ENCODE results near the gene MCM8. TPM values are rescaled to one million over a fixed set of nuclear protein-coding genes. Genes with fewer than 3 reads are reported as not detected.
"Not testable (repeated sequence)": the region's sequence is repeated elsewhere in the genome, so short reads cannot be mapped to it uniquely, and the experiment has no call there.

The MCM8 gene
- total and polyA plus RNA-seq, 2 donors (not counting 1 experiment from before 2014, with no cell fraction given) = 4.4 to 13.8 TPM

DNA sequence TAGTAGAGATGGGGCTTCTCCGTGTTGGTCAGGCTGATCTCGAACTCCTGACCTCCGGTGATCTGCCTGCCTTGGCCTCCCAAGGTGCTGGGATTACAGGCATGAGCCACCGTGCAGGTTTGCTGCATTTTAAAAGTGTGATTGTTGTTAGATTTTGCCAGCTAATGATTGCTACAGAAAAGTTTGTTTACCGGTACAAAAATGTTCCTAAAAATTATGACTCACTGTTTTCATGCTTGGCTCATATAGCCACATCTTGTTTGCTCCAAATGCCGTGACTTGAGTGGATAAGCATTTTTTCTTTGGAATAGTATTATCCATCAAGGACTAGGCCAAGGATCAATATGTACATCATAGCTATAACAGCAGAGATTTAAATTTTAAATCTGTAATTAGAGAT is 79.1 kb downstream of the MCM8 start:
- H3K4me3 Mint-ChIP-seq = no peak overlapping the region
- no peak for ATAC-seq (ENCODE audit: low read depth)
- no peak overlapping the region for H3K27ac ChIP-seq (ENCODE audit: low read length in 2 of 2)
- peaks cover 3% of the 10 kb centered on the region for H3K79me2 ChIP-seq (ENCODE audit: control insufficient read depth, insufficient read depth, low read length)
- H3K27ac Mint-ChIP-seq = no peak overlapping the region
- H3K4me1 ChIP-seq (ENCODE audit: control insufficient read depth in 2 of 2, insufficient read depth in 2 of 2, low read length in 2 of 2) = no peaks in the 10 kb centered on the region
- peaks cover 6 to 33% of the 10 kb centered on the region in 2 experiments for H3K36me3 ChIP-seq (replicated peaks in 1 of 2; ENCODE audit: control extremely low read depth in 1 of 2, control insufficient read depth in 1 of 2, extremely low read depth in 1 of 2, insufficient read depth in 2 of 2, low read length in 1 of 2)
- DNase-seq = no peak
- peaks cover 0 to 3% (median 0%) of the 10 kb centered on the region in 3 donors for H3K9me3 ChIP-seq (ENCODE audit: control extremely low read depth in 1 of 3, control insufficient read depth in 2 of 3, insufficient read depth in 1 of 3, low read length in 2 of 3)
- H3K9me3 Mint-ChIP-seq (ENCODE audit: insufficient read depth) = peaks cover 4% of the 10 kb centered on the region
- H3K4me2 ChIP-seq (replicated peaks; ENCODE audit: low read depth, low read length, poor library complexity, severe bottlenecking) = no peak overlapping the region
- intact Hi-C loops (cut with micrococcal nuclease) = no loop called here
- ChIA-PET CTCF (no interaction called here), POLR2A (no interaction called here)
- H3K27me3 Mint-ChIP-seq = no peaks in the 10 kb centered on the region
- no peak overlapping the region for H3K4me3 ChIP-seq (ENCODE audit: control extremely low read depth in 1 of 5, extremely low read depth in 1 of 5, insufficient read depth in 1 of 5, low read depth in 2 of 5, low read length in 4 of 5)
- no peak overlapping the region for H3K9ac ChIP-seq (ENCODE audit: low read length)
- TF ChIP-seq CTCF (IDR thresholded peaks at IDR 0.05) (no peak), EZH2 (IDR thresholded peaks at IDR 0.05; ENCODE audit: borderline replicate concordance, insufficient read depth, low read depth, low read length, poor library complexity, severe bottlenecking) (no peak)
- no peak overlapping the region for H2AFZ ChIP-seq (ENCODE audit: insufficient read depth, low read depth, low read length, poor library complexity, severe bottlenecking)
- WGBS (ENCODE audit: insufficient coverage) = 84% methylated on average over 4 of the region's 6 CpGs
- no peaks in the 10 kb centered on the region for H3K27me3 ChIP-seq (replicated peaks in 1 of 4; ENCODE audit: control extremely low read depth in 1 of 4, control insufficient read depth in 3 of 4, insufficient read depth in 4 of 4, low read length in 3 of 4)
- H3K4me1 Mint-ChIP-seq = no peaks in the 10 kb centered on the region
- no peaks in the 10 kb centered on the region for H4K20me1 ChIP-seq (ENCODE audit: control insufficient read depth, insufficient read depth, low read length, poor library complexity, severe bottlenecking)

DNA sequence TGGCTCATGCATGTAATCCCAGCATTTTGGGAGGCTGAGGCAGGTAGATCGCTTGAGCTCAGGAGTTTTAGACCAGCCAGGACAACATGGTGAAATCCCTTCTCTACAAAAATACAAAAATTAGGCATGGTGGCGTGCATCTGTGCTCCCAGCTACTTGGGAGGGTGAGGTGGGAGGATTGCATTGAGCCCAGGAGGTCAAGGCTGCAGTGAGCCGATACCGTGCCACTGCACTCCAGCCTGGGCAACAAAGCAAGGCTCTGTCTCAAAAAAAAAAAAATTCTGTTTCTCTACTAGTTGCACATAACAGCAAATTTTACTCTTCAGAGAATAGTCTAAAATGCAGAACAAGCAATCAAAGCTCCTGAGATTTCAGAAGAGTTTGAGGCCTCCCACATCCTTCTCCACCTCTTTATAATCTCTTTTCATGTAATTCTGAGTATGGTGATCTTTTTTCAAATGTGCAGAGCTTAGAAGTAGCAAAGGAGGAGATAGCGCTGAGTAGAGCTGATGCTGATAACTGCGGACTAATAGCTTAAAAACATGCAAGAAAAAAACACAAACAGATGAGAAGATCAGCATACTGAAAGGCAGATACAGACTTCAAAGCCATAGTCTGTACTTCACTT is 80.1 kb downstream of the MCM8 start:
- Histone ChIP-seq H3K79me2 (ENCODE audit: control insufficient read depth, insufficient read depth, low read length) (peaks cover 3% of the 10 kb centered on the region), H3K36me3 (replicated peaks in 1 of 2; ENCODE audit: control extremely low read depth in 1 of 2, control insufficient read depth in 1 of 2, extremely low read depth in 1 of 2, insufficient read depth in 2 of 2, low read length in 1 of 2) (peaks cover 0 to 35% of the 10 kb centered on the region in 2 experiments), H3K27me3 (replicated peaks in 1 of 4; ENCODE audit: control extremely low read depth in 1 of 4, control insufficient read depth in 3 of 4, insufficient read depth in 4 of 4, low read length in 3 of 4) (no peaks in the 10 kb centered on the region), H3K27ac (ENCODE audit: low read length in 2 of 2) (no peak overlapping the region), H3K4me2 (replicated peaks; ENCODE audit: low read depth, low read length, poor library complexity, severe bottlenecking) (no peak overlapping the region), H2AFZ (ENCODE audit: insufficient read depth, low read depth, low read length, poor library complexity, severe bottlenecking) (no peak overlapping the region), H3K9ac (ENCODE audit: low read length) (no peak overlapping the region), H3K4me3 (ENCODE audit: control extremely low read depth in 1 of 5, extremely low read depth in 1 of 5, insufficient read depth in 1 of 5, low read depth in 2 of 5, low read length in 4 of 5) (no peak overlapping the region), H3K4me1 (ENCODE audit: control insufficient read depth in 2 of 2, insufficient read depth in 2 of 2, low read length in 2 of 2) (no peaks in the 10 kb centered on the region), H4K20me1 (ENCODE audit: control insufficient read depth, insufficient read depth, low read length, poor library complexity, severe bottlenecking) (no peaks in the 10 kb centered on the region), H3K9me3 (ENCODE audit: control extremely low read depth in 1 of 3, control insufficient read depth in 2 of 3, insufficient read depth in 1 of 3, low read length in 2 of 3) (no peaks in the 10 kb centered on the region)
- Mint-ChIP-seq H3K4me1 (no peaks in the 10 kb centered on the region), H3K27me3 (no peaks in the 10 kb centered on the region), H3K4me3 (no peak overlapping the region), H3K9me3 (ENCODE audit: insufficient read depth) (peaks cover under 1% of the 10 kb centered on the region), H3K27ac (no peak overlapping the region)
- no peak for TF ChIP-seq CTCF (IDR thresholded peaks at IDR 0.05)
- no peak for TF ChIP-seq EZH2 (IDR thresholded peaks at IDR 0.05; ENCODE audit: borderline replicate concordance, insufficient read depth, low read depth, low read length, poor library complexity, severe bottlenecking)
- intact Hi-C loops (cut with micrococcal nuclease) = no loop called here
- POLR2A ChIA-PET = no interaction called here
- DNase-seq (no peak), ATAC-seq (ENCODE audit: low read depth) (no peak)
- CTCF ChIA-PET = no interaction called here
- 100% methylated on average over 1 of the region's 6 CpGs for WGBS (ENCODE audit: insufficient coverage)

DNA sequence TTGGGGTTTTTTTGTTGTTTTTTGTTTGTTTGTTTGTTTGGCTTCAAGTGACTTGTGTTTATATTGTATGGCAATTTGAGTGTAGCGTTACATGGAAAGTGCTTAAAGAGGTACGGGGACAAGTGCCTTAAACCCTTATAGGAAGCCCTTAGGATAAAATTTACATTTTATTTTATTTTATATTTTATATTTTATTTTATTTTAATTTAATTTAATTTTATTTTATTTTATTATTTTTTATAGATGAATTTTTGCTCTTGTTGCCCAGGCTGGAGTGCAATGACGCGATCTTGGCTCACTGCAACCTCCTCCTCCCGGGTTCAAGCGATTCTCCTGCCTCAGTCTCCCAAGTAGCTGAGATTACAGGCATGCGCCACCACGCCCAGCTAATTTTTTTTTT is 82.5 kb downstream of the MCM8 start:
- H3K27me3 ChIP-seq (replicated peaks in 1 of 4; ENCODE audit: control extremely low read depth in 1 of 4, control insufficient read depth in 3 of 4, insufficient read depth in 4 of 4, low read length in 3 of 4); intact Hi-C loops (cut with micrococcal nuclease); H3K4me3 Mint-ChIP-seq; H3K79me2 ChIP-seq (ENCODE audit: control insufficient read depth, insufficient read depth, low read length); CTCF ChIA-PET; H3K9me3 ChIP-seq (ENCODE audit: control extremely low read depth in 1 of 3, control insufficient read depth in 2 of 3, insufficient read depth in 1 of 3, low read length in 2 of 3); H3K4me3 ChIP-seq (ENCODE audit: control extremely low read depth in 1 of 5, extremely low read depth in 1 of 5, insufficient read depth in 1 of 5, low read depth in 2 of 5, low read length in 4 of 5); H3K27ac ChIP-seq (ENCODE audit: low read length in 2 of 2); H4K20me1 ChIP-seq (ENCODE audit: control insufficient read depth, insufficient read depth, low read length, poor library complexity, severe bottlenecking); H3K27me3 Mint-ChIP-seq; H3K9me3 Mint-ChIP-seq (ENCODE audit: insufficient read depth); H3K4me2 ChIP-seq (replicated peaks; ENCODE audit: low read depth, low read length, poor library complexity, severe bottlenecking); H3K4me1 Mint-ChIP-seq; DNase-seq; POLR2A ChIA-PET; H3K27ac Mint-ChIP-seq; ATAC-seq (ENCODE audit: low read depth); H3K4me1 ChIP-seq (ENCODE audit: control insufficient read depth in 2 of 2, insufficient read depth in 2 of 2, low read length in 2 of 2); H3K9ac ChIP-seq (ENCODE audit: low read length); H2AFZ ChIP-seq (ENCODE audit: insufficient read depth, low read depth, low read length, poor library complexity, severe bottlenecking): not testable (repeated sequence)
- peaks cover 0 to 47% of the 10 kb centered on the region in 2 experiments for H3K36me3 ChIP-seq (replicated peaks in 1 of 2; ENCODE audit: control extremely low read depth in 1 of 2, control insufficient read depth in 1 of 2, extremely low read depth in 1 of 2, insufficient read depth in 2 of 2, low read length in 1 of 2)
- WGBS (ENCODE audit: insufficient coverage) = no CpG with 5 or more reads among the region's 8 CpGs
